Measurements from ENCODE around the gene MYL12B.

GRCh38 chr18:3235846-3236245 lies 26.1 kb upstream of the MYL12B start:
- TF ChIP-seq CTCF (IDR thresholded peaks at IDR 0.05) (no peak), POLR2A (IDR thresholded peaks at IDR 0.05) (no peak)
